GM19372 (cell line): Measurements from ENCODE around the gene FTO.

Experiments
- ATAC-seq: cut with Tn5 transposase; IDR thresholded peaks from one replicate; pipeline ENCODE4 v1.9.1; 2021; ENCODE audit warnings: mild to moderate bottlenecking, low read depth, moderate library complexity; ENCODE audit not compliant: unreplicated experiment

FTO gene

GRCh38 chr16:54097774-54098173, 393.8 kb downstream of the FTO start:
- no peak for ATAC-seq

- no peak for ATAC-seq
Observed at GRCh38 chr16:54098247-54098646, 394.3 kb downstream of the FTO start.

GRCh38 chr16:54099627-54100026, 395.7 kb downstream of the FTO start:
- no peak for ATAC-seq

- no peak for ATAC-seq
Observed at GRCh38 chr16:54102888-54103866, 399.2 kb downstream of the FTO start.

- ATAC-seq, result no peak
Observed at GRCh38 chr16:54106057-54106456, 402.1 kb downstream of the FTO start.

GRCh38 chr16:54107583-54108202, 403.7 kb downstream of the FTO start:
- ATAC-seq, result no peak

- ATAC-seq, result no peak
Observed at GRCh38 chr16:54110016-54110981, 406.3 kb downstream of the FTO start.

GRCh38 chr16:54112451-54113206, 408.7 kb downstream of the FTO start:
- no peak for ATAC-seq

GRCh38 chr16:54115558-54115957, 411.6 kb downstream of the FTO start:
- ATAC-seq, result no peak

- no peak for ATAC-seq
Observed at GRCh38 chr16:54116124-54116655, 412.2 kb downstream of the FTO start.

- no peak for ATAC-seq
Observed at GRCh38 chr16:54118846-54119245, 414.9 kb downstream of the FTO start.

- no peak for ATAC-seq
Observed at GRCh38 chr16:54120846-54121480, 417.0 kb downstream of the FTO start.

- no peak for ATAC-seq
Observed at GRCh38 chr16:54121539-54122295, 417.8 kb downstream of the FTO start.

- ATAC-seq, result no peak
Observed at GRCh38 chr16:54123766-54124165, 419.8 kb downstream of the FTO start.

GRCh38 chr16:54125751-54126655, 422.0 kb downstream of the FTO start:
- ATAC-seq, result no peak

GRCh38 chr16:54126907-54127306, 423.0 kb downstream of the FTO start:
- ATAC-seq, result no peak

GRCh38 chr16:54128629-54129234, 424.8 kb downstream of the FTO start:
- ATAC-seq, result no peak
